Upper lobe of right lung (tissue), 1 donor: ENCODE measurements around the gene KRTAP3-3. TPM values are rescaled to one million over a fixed set of nuclear protein-coding genes. Genes with fewer than 3 reads are reported as not detected.
"Not testable (repeated sequence)": the region's sequence is repeated elsewhere in the genome, so short reads cannot be mapped to it uniquely, and the experiment has no call there.

ENCODE experiments used
- ATAC-seq: fragments of 200-7000 bp; cut with Tn5 transposase; one replicate; pipeline ENCODE4 v1.9.1; 2020; ENCODE audit warnings: mild to moderate bottlenecking, moderate library complexity
- DNase-seq: peaks from one replicate; pipeline ENCODE4 v3.0.0-alpha.2; 2020
- H3K27ac ChIP-seq: fragments of 200-600 bp; one replicate; pipeline ENCODE4 v1.8.0; 2022
- H3K27me3 ChIP-seq: fragments of 200-600 bp; one replicate; pipeline ENCODE4 v1.8.0; 2022; ENCODE audit warnings: mild to moderate bottlenecking
- H3K36me3 ChIP-seq: fragments of 200-600 bp; one replicate; pipeline ENCODE4 v1.8.0; 2022
- H3K4me1 ChIP-seq: fragments of 200-600 bp; one replicate; pipeline ENCODE4 v1.8.0; 2022
- H3K4me3 ChIP-seq: fragments of 200-600 bp; one replicate; pipeline ENCODE4 v1.8.0; 2022; ENCODE audit warnings: mild to moderate bottlenecking
- H3K9me3 ChIP-seq: fragments of 200-600 bp; one replicate; pipeline ENCODE4 v1.8.0; 2022
- intact Hi-C: fragments of 100-400 bp; cut with DNase I; formaldehyde crosslinking; loops from one replicate; pipeline ENCODE4 v1.11.0; 2022
- total RNA-seq: library from RNA; stranded (reverse); fragmentation: NEBNext Ultra II Directional; extraction: Animal tissue kit (Norgen Biotek cat#: 25700); gene quantifications from one replicate; pipeline ENCODE4 v1.2.1, GENCODE V29; 2021
- TF ChIP-seq, protein P1 (sequence below): fragments of 200-600 bp; IDR thresholded peaks from one replicate; pipeline ENCODE4 v1.8.0; 2022; ENCODE audit warnings: antibody characterized with exemption
- donor health status: DM: no; HTN: yes; CAD: no; lungs with severe emphysema.

The KRTAP3-3 gene
- total RNA-seq, 1 donor from 2014 or later, result not detected

DNA sequence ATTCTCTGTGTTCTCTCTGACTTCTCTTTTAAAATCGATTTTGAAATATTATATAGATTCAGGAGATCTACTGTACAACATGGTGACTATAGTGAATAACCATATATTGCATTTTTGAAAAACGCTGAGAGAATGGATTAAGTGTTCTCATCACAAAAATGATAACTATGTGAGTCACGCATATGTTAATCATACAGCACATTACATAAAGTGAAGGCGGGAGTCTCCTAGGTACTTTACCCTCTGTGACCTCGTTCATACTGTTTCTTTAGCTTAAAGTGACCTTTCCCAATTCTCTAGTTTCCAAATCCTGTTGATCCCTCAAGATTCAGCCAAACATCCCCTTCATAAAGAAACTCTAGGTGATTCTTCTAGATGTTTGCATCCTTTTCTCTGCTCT lies 8.8 kb upstream of the KRTAP3-3 start:
- no peak for ATAC-seq
- no peaks in the 10 kb centered on the region for H3K27me3 ChIP-seq
- TF ChIP-seq, protein P1, sequence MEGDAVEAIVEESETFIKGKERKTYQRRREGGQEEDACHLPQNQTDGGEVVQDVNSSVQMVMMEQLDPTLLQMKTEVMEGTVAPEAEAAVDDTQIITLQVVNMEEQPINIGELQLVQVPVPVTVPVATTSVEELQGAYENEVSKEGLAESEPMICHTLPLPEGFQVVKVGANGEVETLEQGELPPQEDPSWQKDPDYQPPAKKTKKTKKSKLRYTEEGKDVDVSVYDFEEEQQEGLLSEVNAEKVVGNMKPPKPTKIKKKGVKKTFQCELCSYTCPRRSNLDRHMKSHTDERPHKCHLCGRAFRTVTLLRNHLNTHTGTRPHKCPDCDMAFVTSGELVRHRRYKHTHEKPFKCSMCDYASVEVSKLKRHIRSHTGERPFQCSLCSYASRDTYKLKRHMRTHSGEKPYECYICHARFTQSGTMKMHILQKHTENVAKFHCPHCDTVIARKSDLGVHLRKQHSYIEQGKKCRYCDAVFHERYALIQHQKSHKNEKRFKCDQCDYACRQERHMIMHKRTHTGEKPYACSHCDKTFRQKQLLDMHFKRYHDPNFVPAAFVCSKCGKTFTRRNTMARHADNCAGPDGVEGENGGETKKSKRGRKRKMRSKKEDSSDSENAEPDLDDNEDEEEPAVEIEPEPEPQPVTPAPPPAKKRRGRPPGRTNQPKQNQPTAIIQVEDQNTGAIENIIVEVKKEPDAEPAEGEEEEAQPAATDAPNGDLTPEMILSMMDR, result no peak
- DNase-seq, result no peak
- no peak overlapping the region for H3K4me3 ChIP-seq
- H3K9me3 ChIP-seq, result no peaks in the 10 kb centered on the region
- H3K4me1 ChIP-seq, result no peaks in the 10 kb centered on the region
- no peak overlapping the region for H3K27ac ChIP-seq
- no peaks in the 10 kb centered on the region for H3K36me3 ChIP-seq
- intact Hi-C loops, result no loop called here

DNA sequence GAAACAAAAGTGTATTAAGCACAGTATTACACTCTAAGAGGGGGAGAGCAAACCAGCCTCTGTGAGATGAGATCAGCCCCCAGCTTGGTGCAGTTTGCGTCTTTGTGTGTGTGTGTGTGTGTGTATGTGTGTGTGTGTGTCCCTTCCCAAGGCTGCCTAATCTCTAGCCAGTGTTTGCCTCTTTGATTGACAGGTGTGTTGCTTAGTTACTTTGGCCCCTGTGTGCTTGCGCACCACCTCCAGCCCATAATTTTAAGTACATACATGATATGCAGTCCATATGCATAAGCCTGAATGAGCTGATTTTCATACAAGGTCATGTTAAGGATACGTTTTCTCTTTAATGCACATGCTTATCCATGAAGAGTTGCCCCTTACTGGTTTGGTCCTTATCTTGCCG lies 7.8 kb upstream of the KRTAP3-3 start:
- Histone ChIP-seq H3K4me1 (no peaks in the 10 kb centered on the region), H3K27ac (no peak overlapping the region), H3K9me3 (no peaks in the 10 kb centered on the region), H3K27me3 (no peaks in the 10 kb centered on the region), H3K36me3 (no peaks in the 10 kb centered on the region), H3K4me3 (no peak overlapping the region)
- ATAC-seq (no peak), DNase-seq (no peak)
- TF ChIP-seq, protein P1, result no peak
- intact Hi-C loops, result no loop called here

DNA sequence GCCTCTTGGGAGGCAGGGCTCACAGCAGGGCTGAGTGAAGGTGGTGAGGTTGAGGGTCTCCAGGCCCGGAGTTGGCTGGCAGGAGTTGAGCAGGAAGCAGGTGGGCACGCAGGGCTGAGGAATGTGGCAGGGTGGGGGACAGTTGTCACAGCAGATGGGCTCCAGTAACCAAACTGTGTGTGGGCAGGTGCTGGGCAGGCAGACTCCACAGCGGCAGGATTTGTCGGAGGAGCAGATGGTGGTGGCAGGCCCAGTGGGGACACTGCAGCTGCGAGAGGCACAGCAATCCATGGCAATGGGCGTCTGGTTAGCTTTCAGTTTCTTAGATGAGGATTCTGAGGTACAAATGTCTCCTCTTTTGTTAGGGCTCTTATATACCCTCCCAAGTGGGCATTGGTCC lies 5.6 kb upstream of the KRTAP3-3 start, which contains the start of gene KRTAP3-2:
KRTAP3-2 (minus strand) TSS at position 344 of the 400 bp plus-strand sequence; CDS start at position 291, 53 bp downstream.
- H3K27ac ChIP-seq, DNase-seq, H3K36me3 ChIP-seq, H3K9me3 ChIP-seq, H3K4me1 ChIP-seq, H3K27me3 ChIP-seq, H3K4me3 ChIP-seq, intact Hi-C loops: not testable (repeated sequence)
- ATAC-seq, result peak; percentile 19

DNA sequence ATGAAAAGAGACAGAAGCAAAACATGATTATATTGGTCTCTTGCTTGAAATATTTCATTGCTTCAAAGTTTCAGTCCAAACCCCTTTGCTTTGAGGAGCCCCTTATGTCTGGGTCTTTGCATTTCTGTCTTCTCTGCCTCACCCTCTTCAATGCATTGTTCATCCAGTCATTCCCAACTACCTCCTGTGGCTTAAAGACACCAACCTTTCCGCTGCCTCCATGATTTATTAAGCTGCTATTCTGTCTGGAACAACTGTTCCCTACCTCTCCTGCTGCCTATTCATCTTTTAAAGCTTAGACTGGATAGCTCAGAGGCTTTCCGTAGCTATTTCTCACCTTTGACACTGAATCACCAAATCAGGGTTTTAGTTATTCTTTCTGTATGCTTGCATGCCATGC lies 3.4 kb upstream of the KRTAP3-3 start:
- no peak overlapping the region for H3K27ac ChIP-seq
- DNase-seq (no peak), ATAC-seq (no peak)
- intact Hi-C loops, result no loop called here
- TF ChIP-seq, protein P1, result no peak
- H3K4me1 ChIP-seq, result no peaks in the 10 kb centered on the region
- no peaks in the 10 kb centered on the region for H3K9me3 ChIP-seq
- no peak overlapping the region for H3K4me3 ChIP-seq
- H3K27me3 ChIP-seq, result peaks cover 13% of the 10 kb centered on the region
- H3K36me3 ChIP-seq, result no peaks in the 10 kb centered on the region

DNA sequence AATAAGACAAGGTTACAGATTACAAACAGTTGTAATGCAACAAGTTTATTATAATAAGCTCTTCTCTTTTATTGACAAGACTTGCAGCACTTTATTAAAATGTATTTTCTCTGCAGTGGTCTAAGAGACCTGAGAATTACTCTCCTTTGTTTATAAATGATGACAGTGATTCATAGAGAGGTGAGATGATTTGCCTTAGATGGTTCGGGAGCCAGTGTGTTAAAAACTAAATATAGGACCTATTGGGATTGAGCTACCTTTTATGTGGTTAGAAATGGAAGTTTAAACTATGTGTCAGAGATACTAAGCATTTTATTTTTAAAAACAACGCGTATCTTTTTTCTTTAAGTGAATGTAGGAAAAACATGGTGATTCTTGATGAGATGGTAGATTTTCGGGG lies 2.9 kb upstream of the KRTAP3-3 start:
- H3K4me3 ChIP-seq, result no peak overlapping the region
- no peaks in the 10 kb centered on the region for H3K9me3 ChIP-seq
- H3K27ac ChIP-seq, result no peak overlapping the region
- ATAC-seq, result no peak
- H3K4me1 ChIP-seq, result no peaks in the 10 kb centered on the region
- TF ChIP-seq, protein P1, result no peak
- no peaks in the 10 kb centered on the region for H3K36me3 ChIP-seq
- intact Hi-C loops, result no loop called here
- peaks cover 16% of the 10 kb centered on the region for H3K27me3 ChIP-seq
- DNase-seq, result no peak

DNA sequence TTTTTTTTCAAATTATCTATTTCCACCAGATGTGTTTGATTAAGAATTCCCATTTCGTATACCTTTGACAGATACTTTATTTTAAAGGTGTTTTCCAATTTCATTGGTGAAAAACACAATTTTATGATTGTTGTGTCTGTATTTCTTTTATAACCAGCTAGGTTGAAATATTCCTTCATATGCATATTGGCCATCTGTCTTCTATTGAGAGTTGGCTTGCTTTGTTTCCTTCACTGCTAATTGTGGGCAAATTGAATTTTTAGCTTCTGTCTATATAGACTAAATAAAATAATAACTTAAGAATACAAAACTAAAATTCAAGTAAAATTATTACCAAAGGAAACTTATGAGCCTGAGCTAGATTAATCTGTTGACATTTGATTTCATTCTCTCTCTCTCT lies 1.2 kb upstream of the KRTAP3-3 start:
- peaks cover 23% of the 10 kb centered on the region for H3K27me3 ChIP-seq
- DNase-seq (no peak), ATAC-seq (no peak)
- H3K4me1 ChIP-seq, result no peaks in the 10 kb centered on the region
- H3K9me3 ChIP-seq, result no peaks in the 10 kb centered on the region
- TF ChIP-seq, protein P1, result no peak
- H3K27ac ChIP-seq, result no peak overlapping the region
- intact Hi-C loops, result no loop called here
- no peak overlapping the region for H3K4me3 ChIP-seq
- no peaks in the 10 kb centered on the region for H3K36me3 ChIP-seq
